Occipital lobe (tissue), 2 donors: ENCODE measurements around the gene SLC25A11. TPM values are rescaled to one million over a fixed set of nuclear protein-coding genes. Genes with fewer than 3 reads are reported as not detected.
"Not testable (repeated sequence)": the region's sequence is repeated elsewhere in the genome, so short reads cannot be mapped to it uniquely, and the experiment has no call there.

Source experiments
- DNase-seq: peaks from one replicate; lab custom pipeline; 2025; lab: John Stamatoyannopoulos, UW
- total RNA-seq: library from RNA; depleted of rRNA; stranded (reverse); fragments of >200 nt; gene quantifications from one replicate; pipeline ENCODE4 v1.2.3, GENCODE V29; 2014

The SLC25A11 gene
- total RNA-seq, 1 donor from 2014 or later, result 44.6 TPM

- no peak for DNase-seq
Observed at GRCh38 chr17:4920351-4921048, 19.3 kb downstream of the SLC25A11 start.

DNA sequence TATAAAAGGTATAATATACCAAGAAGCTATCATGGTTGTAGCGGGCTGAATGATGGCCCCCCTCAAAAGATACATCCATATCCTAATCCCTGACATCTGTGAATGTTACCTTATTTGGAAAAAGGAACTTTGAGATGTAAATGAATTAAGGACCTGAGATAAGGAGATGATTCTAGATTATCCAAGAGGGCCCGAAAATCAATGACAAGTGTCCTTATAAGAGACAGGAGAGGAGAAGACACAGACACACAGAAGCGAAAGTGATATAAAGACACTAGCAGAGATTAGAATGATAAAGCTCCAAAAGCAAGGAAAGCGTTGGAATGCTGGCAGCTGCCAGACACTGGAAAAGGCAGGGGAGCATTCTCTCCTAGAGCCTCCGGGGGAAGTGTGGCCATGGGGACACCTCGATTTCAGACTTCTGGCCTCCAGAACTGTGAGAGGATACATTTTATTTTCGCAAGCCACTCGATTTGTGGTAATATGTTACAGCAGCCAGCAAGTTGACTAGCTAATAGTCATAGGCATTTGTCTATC, 20.3 kb downstream of the SLC25A11 start:
- no peak for DNase-seq

GRCh38 chr17:4914551-4914950, 25.3 kb downstream of the SLC25A11 start:
- DNase-seq, result not testable (repeated sequence)

GRCh38 chr17:4913994-4914393, 25.9 kb downstream of the SLC25A11 start:
- no peak for DNase-seq

DNA sequence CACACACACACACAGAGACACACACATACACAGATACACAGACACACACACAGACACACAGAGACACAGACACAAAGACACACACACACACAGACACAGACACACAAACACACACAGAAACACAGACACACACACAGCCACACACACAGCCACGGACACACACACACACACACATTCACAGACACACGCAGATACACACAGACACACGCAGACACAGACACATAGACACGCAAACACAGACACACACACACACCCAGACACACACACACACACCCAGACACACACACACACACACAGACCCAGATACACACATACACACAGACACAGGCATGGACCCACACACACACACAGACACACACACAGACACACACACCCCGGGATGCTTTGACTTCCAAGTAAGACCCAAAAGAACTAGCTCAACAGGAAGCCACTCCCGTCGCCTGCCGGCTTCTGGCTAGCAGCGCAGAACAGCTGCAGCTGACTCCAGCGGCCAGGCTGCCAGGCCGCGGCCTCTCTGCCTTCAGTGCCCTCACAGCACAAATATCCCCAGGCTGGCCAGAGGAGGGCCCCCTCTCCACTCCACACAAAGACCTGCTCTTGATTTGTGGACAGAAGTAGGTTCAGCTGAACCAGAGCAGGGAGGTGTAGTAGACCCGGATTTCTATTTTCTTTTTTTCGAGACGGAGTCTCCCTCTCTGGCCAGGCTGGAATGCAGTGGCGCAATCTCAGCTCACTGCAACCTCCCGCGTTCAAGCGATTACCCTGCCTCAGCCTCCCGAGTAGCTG, 30.9 kb downstream of the SLC25A11 start:
- peak; percentile 79 for DNase-seq

GRCh38 chr17:4908301-4908700, 31.5 kb downstream of the SLC25A11 start:
- DNase-seq, result no peak

- DNase-seq, result not testable (repeated sequence)
Observed at GRCh38 chr17:4906642-4907041, 33.2 kb downstream of the SLC25A11 start.

- peak; percentile 17 for DNase-seq
Observed at GRCh38 chr17:4903051-4903818, 36.6 kb downstream of the SLC25A11 start, which contains the start of gene CHRNE. CHRNE (minus strand) TSS chr17:4903098; CDS start chr17:4903063, 35 bp downstream.

DNA sequence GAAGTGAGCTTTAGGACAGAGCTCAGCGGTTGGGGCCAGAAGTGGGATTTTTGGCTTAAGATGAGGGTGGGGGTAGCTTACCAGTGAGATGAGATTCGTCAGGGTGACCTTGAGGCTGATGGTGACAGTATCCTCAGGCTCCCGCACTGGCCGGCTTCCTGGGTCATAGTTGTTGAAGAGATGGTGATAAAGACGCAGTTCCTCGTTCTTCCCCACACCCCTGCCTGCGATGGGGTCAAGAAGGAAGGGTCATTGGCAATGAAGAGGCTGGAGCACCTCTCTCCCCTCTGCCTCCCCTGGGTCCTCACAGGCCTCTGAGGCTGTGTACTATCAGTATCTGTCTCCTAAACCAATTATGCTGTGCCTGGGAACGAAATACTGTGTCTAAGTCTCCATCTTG, 37.3 kb downstream of the SLC25A11 start:
- DNase-seq, result no peak

DNA sequence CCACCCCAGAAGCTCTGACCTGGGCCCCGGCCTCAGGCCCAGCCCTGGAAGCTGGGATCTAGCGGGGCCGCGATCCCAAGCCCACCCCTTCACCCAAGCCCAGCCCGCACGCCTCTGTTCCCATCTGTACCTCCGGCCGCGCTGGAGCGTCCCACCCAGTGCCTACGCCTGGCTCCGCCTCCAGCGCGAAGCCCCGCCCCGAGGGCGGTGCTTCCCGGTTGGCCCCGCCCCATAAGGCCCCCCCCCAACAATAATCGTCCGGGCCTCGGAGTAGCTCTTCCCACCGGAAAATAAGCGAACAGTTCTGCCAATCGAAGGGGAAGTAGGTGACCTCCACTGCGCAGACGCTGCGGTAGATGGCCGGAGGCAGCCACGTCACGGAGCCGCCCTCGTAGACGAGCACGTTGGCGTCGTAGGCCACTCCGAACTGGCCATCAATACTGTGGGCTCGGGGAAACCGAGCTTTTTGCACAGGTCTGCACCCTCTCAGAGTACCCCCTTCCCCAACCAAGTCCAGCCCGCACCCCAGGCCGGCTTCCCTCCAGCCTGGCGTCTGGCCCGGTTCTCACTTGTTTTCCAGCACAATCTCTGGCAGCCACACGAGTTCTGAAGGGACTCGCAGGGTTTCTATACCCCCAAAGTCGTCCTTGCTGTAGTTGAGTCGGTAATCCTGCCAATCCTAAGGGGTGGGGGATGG, 38.0 kb downstream of the SLC25A11 start:
- no peak for DNase-seq

GRCh38 chr17:4901108-4901647, 38.7 kb downstream of the SLC25A11 start:
- no peak for DNase-seq

GRCh38 chr17:4900231-4901107, 39.4 kb downstream of the SLC25A11 start:
- DNase-seq, result no peak

GRCh38 chr17:4899341-4900230, 40.3 kb downstream of the SLC25A11 start, which contains the start of gene C17orf107:
C17orf107 (plus strand) TSS chr17:4899536; CDS start chr17:4899763, 227 bp downstream.
- DNase-seq, result peak; percentile 68

- no peak for DNase-seq
Observed at GRCh38 chr17:4898927-4899326, 40.9 kb downstream of the SLC25A11 start.

GRCh38 chr17:4898351-4898750, 41.5 kb downstream of the SLC25A11 start:
- DNase-seq, result no peak

GRCh38 chr17:4897785-4898184, 42.1 kb downstream of the SLC25A11 start:
- DNase-seq, result no peak

DNA sequence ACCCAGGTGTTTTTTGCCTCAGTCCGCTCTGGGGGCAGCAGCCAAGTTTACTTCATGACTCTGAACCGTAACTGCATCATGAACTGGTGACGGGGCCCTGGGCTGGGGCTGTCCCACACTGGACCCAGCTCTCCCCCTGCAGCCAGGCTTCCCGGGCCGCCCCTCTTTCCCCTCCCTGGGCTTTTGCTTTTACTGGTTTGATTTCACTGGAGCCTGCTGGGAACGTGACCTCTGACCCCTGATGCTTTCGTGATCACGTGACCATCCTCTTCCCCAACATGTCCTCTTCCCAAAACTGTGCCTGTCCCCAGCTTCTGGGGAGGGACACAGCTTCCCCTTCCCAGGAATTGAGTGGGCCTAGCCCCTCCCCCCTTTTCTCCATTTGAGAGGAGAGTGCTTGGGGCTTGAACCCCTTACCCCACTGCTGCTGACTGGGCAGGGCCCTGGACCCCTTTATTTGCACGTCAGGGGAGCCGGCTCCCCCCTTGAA, 42.6 kb downstream of the SLC25A11 start:
- no peak for DNase-seq
